Panc1 (cell line): ENCODE measurements around the gene USP15.

Source experiments
- CTCF ChIP-seq: fragments of 450-650 bp; IDR thresholded peaks from 2 replicates; pipeline ENCODE4 v1.5.1; 2017; ENCODE audit warnings: mild to moderate bottlenecking
- POLR2AphosphoS5 ChIP-seq: IDR thresholded peaks from 2 replicates; pipeline ENCODE4 v1.6.1; 2012; ENCODE audit warnings: mild to moderate bottlenecking, low read depth, low read length, moderate library complexity
- SIN3A ChIP-seq: IDR thresholded peaks from 2 replicates; pipeline ENCODE4 v1.6.1; 2012; ENCODE audit warnings: low read depth, mild to moderate bottlenecking, low read length, moderate library complexity, borderline replicate concordance; ENCODE audit not compliant: insufficient read depth
- TCF7L2 ChIP-seq: IDR thresholded peaks from 2 replicates; pipeline ENCODE4 v1.6.1; 2011; ENCODE audit warnings: mild to moderate bottlenecking, low read depth, low read length, inconsistent platforms

GRCh38 chr12:62446754-62447452 lies 186.7 kb downstream of the USP15 start:
- TF ChIP-seq CTCF (no peak), POLR2AphosphoS5 (no peak), SIN3A (no peak), TCF7L2 (no peak)
